HFF-Myc (cell line): Measurements from ENCODE around the gene COLQ.

Experiments
- DNase-seq: peaks from one replicate; pipeline ENCODE4 v3.0.0-alpha.2; 2011; ENCODE audit warnings: low read depth; ENCODE audit errors: extremely low read depth
- H3K4me3 ChIP-seq: replicated peaks from 2 replicates; pipeline ENCODE4 v1.5.1; 2011; ENCODE audit warnings: low read depth, mild to moderate bottlenecking, control low read depth, low read length
- CTCF ChIP-seq: IDR thresholded peaks from 2 replicates; pipeline ENCODE4 v1.5.1; 2012; ENCODE audit warnings: mild to moderate bottlenecking, low read depth, low read length, control low read depth; ENCODE audit errors: missing control alignments

Gene COLQ

GRCh38 chr3:15475161-15475560 is 46.3 kb downstream of the COLQ start:
- H3K4me3 ChIP-seq: no peak overlapping the region
- no peak for DNase-seq
- no peak for TF ChIP-seq CTCF

GRCh38 chr3:15471861-15472260 is 49.6 kb downstream of the COLQ start:
- H3K4me3 ChIP-seq: no peak overlapping the region
- no peak for TF ChIP-seq CTCF

GRCh38 chr3:15470849-15471248 is 50.7 kb downstream of the COLQ start:
- no peak for TF ChIP-seq CTCF
- DNase-seq: no peak
- H3K4me3 ChIP-seq: no peak overlapping the region

More at GRCh38 chr3:15471861-15472260, 49.6 kb downstream of the COLQ start:
- DNase-seq: no peak

GRCh38 chr3:15470261-15470660 is 51.2 kb downstream of the COLQ start:
- TF ChIP-seq CTCF: no peak
- DNase-seq: no peak
- no peak overlapping the region for H3K4me3 ChIP-seq

- no peak for DNase-seq
- no peak overlapping the region for H3K4me3 ChIP-seq
- no peak for TF ChIP-seq CTCF
These were observed 54.0 kb downstream of the COLQ start for GRCh38 chr3:15467227-15468181.

- DNase-seq: no peak
- no peak for TF ChIP-seq CTCF
- no peak overlapping the region for H3K4me3 ChIP-seq
These were observed 55.5 kb downstream of the COLQ start for GRCh38 chr3:15465876-15466585.
